ENCODE measurements around the gene C4BPB. TPM values are rescaled to one million over a fixed set of nuclear protein-coding genes. Genes with fewer than 3 reads are reported as not detected.

Gene C4BPB
- total RNA-seq, 1 donor from 2014 or later = not detected

DNA sequence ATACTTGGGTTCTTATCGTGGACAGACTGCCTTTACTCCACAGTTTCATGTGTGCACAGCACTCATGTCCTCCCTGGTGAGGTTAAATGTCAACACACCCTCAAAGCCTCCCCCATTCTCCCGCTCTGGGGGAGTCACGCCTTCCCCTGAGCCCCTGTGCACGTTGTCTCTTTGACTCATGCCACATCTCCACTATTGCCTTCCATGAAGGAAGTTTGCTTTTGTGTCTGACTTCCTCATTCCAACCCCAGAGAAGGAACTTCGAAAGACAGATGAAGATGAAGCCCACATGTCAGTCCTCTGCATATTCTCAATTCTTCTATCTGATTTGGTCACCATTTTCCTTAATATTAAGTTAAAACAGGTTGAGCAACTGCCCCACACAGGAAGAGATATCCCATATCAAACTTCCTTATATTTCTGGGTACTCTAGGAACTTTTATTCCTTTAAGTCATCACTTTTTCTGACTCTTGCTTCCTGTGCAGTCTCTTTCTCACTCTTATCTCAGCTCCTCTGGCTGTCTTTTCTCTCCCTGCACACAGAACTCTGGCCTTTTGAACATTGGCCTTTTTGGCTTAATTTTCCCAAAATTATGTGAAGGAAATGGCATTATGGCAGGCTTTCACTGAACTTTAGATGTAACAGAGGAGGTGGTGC lies 56.9 kb downstream of the C4BPB start:
- Histone ChIP-seq H3K4me3 (no peak overlapping the region), H3K36me3 (no peaks in the 10 kb centered on the region), H3K9me3 (no peaks in the 10 kb centered on the region), H3K4me1 (no peaks in the 10 kb centered on the region), H3K27ac (no peak overlapping the region), H3K27me3 (no peaks in the 10 kb centered on the region)
- TF ChIP-seq, protein P1, sequence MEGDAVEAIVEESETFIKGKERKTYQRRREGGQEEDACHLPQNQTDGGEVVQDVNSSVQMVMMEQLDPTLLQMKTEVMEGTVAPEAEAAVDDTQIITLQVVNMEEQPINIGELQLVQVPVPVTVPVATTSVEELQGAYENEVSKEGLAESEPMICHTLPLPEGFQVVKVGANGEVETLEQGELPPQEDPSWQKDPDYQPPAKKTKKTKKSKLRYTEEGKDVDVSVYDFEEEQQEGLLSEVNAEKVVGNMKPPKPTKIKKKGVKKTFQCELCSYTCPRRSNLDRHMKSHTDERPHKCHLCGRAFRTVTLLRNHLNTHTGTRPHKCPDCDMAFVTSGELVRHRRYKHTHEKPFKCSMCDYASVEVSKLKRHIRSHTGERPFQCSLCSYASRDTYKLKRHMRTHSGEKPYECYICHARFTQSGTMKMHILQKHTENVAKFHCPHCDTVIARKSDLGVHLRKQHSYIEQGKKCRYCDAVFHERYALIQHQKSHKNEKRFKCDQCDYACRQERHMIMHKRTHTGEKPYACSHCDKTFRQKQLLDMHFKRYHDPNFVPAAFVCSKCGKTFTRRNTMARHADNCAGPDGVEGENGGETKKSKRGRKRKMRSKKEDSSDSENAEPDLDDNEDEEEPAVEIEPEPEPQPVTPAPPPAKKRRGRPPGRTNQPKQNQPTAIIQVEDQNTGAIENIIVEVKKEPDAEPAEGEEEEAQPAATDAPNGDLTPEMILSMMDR (IDR thresholded peaks at IDR 0.05) = no peak
- TF ChIP-seq POLR2AphosphoS5 (IDR thresholded peaks at IDR 0.05; ENCODE audit: insufficient read depth in 1 of 2, low read depth in 1 of 2) (no peak), POLR2A (IDR thresholded peaks at IDR 0.05) (no peak)
- no peak for DNase-seq (ENCODE audit: extremely low spot score in 2 of 2)
- intact Hi-C loops (cut with DNase I) = no loop called here

Other genes starting within 250 kb of the C4BPB start
- not detected for gene IL20, start 223.2 kb upstream of the C4BPB start, total RNA-seq
- gene IL24, start 191.4 kb upstream of the C4BPB start, total RNA-seq = 1.5 TPM
- gene FCMR, start 166.9 kb upstream of the C4BPB start, total RNA-seq = 12.3 TPM
- 0.25 TPM for gene PIGR, start 142.4 kb upstream of the C4BPB start, total RNA-seq
- gene FCAMR, start 118.4 kb upstream of the C4BPB start, total RNA-seq = not detected
- gene C1orf116, start 56.1 kb upstream of the C4BPB start, total RNA-seq = 11.8 TPM
- gene YOD1, start 37.7 kb upstream of the C4BPB start, total RNA-seq = 25.3 TPM
- 6.9 TPM for gene PFKFB2, start 35.6 kb upstream of the C4BPB start, total RNA-seq
- not detected for gene C4BPA, start 15.4 kb downstream of the C4BPB start, total RNA-seq
- gene CD55, start 232.8 kb downstream of the C4BPB start, total RNA-seq = 106 TPM